GM19025 (cell line): ENCODE results near the gene PROK2.

Experiments used
- ATAC-seq: cut with Tn5 transposase; IDR thresholded peaks from one replicate; pipeline ENCODE4 v1.9.1; 2021; ENCODE audit warnings: mild to moderate bottlenecking, low read depth, moderate library complexity; ENCODE audit not compliant: unreplicated experiment

Gene PROK2

DNA sequence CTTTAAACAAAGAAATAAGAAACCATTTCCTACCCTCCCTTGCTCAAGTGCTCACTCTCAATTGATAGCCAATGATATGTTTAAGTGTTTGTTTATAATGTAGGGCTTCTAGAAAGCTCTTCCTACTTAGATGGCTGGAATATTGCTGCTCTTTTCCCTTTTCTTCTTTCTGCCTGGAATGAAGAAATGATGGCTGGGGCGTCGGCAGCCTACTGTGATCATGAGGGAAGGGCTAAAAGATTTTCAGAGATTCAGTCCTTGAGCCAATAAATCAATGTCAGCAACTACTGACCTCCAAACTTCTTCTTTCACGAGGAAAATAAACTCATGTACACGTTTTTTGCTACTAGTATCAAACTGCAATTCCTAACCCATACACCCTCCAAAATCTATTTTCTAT lies 33.3 kb downstream of the PROK2 start:
- ATAC-seq: no peak

DNA sequence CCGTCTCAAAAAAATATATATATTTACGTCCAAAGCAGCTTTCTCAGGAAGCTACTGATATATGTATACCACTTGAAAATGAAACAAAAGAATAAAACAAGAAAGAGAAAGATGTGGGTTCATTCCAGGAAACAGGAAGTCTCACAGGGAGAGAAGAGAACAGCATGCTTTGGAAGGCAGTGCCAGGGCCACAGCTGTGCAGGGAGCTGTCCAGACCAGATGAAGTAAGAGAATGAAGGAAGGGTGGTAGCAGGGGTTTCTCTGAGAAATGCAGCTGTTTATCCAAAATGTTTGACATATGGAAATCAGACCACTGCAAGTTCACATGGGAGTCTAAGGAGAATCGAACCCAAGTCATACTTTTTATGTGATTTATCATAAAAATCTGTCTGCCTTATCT lies 40.2 kb downstream of the PROK2 start:
- no peak for ATAC-seq

GRCh38 chr3:71742621-71743020 lies 42.3 kb downstream of the PROK2 start:
- ATAC-seq: no peak

DNA sequence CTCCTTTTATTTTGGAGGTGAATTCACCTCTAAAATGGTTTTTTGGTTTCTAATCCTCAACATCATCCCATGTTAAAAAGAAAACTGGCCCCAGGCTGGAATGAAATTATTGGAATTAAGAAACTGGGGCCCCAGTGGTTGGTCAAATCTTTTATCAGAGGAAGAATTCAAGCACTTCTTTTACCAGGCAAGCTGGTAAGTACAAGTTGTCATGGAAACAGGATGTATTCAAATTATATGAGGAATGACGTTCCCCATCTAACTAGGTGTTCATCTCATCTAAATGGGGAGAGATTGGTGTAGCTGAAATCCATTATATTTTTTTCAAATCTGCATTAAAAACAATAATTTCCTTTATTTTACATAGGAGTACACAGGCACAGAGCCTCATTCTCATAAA lies 50.1 kb downstream of the PROK2 start:
- no peak for ATAC-seq

GRCh38 chr3:71733319-71733718 lies 51.6 kb downstream of the PROK2 start:
- no peak for ATAC-seq

DNA sequence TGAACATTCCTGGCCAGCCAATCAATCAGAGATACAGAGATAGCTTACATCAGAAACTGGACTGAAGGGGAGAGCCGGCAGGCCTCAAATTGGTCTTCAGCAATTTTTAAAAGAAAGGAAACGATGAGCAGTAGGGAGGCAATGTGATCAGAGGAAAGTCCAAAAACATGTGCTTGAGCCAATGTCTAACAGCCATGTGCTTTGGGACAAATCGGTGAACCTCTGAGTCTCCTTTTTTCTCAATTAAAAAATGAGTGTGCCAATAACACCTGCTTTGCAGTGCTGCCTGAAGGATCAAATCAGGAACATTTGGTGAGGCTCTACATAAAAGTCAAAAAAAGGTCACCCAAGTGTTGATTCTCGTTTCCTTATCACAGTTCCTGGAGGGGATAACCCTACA lies 52.3 kb downstream of the PROK2 start:
- no peak for ATAC-seq

- no peak for ATAC-seq
Observed at GRCh38 chr3:71728632-71729342, 56.2 kb downstream of the PROK2 start.

GRCh38 chr3:71726146-71726545 lies 58.8 kb downstream of the PROK2 start:
- ATAC-seq: no peak

GRCh38 chr3:71725271-71725991 lies 59.5 kb downstream of the PROK2 start, which contains the start of gene EIF4E3:
TSS of gene EIF4E3 (minus strand) at chr3:71725402. CDS start at chr3:71725367, 35 bp downstream.
- peak; percentile 59 for ATAC-seq

DNA sequence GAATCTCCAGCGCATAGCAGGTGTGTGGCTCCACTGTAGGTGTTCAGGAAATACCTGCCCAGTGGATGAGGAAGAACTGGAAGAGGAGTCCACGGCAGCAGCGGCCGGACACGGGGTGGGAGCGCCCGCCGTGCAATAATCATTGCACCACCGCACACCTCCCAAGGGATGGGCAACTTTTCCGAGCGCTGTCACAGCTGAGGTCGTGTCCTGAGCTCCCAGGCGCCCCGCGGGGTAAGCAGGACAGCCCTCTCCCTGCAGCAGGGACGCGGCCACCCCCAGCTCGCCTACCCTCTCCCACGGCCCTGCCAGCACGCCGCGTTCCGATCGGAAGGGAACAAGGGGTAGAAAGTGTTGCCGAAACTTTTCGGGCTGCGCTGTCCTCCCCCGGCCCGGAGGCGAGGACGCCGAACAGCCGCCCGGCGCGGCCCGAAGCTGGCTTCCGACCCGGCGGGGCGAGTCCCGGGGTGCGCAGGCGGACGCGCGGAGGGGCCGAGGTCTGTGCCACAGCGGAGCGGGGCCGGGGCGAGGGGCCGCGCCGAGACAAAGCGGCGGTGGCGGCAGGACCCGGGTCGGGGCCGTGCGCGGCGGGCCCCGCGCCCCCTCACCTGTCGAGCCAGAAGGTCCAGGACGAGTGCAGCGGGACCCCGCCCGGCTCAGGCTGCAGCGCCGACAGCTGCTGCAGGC lies 60.2 kb downstream of the PROK2 start:
- ATAC-seq: peak; percentile 43

DNA sequence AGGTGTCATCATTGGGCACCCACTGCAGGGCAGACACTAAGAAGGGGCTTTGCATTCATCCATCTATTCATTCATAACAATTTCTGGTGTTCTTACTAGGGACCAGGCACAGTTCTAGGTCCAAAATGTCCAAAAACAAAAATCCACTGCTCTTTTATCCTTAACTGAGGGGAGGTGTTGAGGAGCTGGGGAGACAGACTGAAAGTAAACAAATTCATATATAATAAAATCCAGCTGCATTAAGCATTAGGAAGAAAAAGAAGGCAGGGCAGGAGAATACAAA lies 60.8 kb downstream of the PROK2 start:
- no peak for ATAC-seq

DNA sequence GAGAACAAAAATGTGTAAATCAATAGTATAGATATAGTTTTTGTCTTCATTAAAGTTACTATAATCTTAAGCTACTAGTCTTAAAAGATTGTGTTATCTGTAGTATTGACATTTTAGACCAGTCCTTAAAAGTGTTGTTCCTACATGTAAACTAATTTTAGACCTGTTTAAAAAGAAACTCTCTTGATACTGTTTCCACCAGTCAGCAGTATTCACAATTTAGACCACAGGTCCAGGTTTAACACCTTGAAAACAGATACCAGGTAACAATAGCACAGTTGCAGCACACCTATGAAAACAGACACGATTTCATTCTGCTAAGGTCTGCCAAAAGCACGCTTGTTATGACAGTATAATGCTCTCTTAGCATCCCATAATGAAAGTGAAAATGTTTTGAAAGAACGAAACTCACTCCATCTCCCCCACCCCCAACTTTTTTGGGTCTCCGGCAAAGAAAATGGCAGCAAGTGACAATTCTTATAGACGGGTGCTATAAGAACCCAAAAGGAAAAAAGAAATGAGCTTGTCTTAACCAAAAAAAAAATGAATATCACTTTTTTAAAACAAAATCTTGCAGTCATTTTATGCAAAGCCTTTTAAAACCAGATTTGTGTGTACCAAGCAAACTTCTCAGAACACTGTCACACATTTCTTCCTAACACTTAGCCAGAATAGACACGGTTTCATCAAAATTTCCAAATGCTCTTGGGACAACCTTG lies 61.3 kb downstream of the PROK2 start:
- no peak for ATAC-seq

DNA sequence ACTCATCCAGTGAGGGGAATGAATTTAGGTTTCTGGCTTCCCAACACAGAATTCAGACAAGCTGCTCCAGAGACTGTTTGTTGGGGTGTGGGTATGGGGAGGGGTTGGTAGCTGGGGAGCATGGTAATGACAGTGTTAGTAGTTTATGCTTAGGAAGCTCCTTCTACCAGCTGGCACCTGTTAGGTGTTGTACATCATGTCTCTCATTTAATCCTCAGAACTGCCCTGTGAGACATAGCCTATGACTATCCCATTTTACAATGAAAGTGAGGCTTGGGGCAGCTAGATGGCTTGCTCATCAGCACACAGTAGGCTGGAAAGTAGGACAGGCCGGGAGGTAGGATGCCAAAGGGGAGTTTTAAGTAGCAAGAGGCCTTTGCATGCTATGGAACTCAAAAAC lies 62.3 kb downstream of the PROK2 start:
- no peak for ATAC-seq
